HL-60 (cell line): ENCODE results near the gene TECTB.

Experiments
- TF ChIP-seq, protein P1 (sequence below): IDR thresholded peaks from one replicate; pipeline ENCODE4 v1.5.1; 2011; ENCODE audit warnings: low read length, control low read depth, inconsistent platforms; ENCODE audit not compliant: insufficient read depth
- TF ChIP-seq, protein P2 (sequence below): IDR thresholded peaks from 2 replicates; pipeline ENCODE4 v1.6.1; 2012; ENCODE audit warnings: low read depth; ENCODE audit not compliant: insufficient replicate concordance

DNA sequence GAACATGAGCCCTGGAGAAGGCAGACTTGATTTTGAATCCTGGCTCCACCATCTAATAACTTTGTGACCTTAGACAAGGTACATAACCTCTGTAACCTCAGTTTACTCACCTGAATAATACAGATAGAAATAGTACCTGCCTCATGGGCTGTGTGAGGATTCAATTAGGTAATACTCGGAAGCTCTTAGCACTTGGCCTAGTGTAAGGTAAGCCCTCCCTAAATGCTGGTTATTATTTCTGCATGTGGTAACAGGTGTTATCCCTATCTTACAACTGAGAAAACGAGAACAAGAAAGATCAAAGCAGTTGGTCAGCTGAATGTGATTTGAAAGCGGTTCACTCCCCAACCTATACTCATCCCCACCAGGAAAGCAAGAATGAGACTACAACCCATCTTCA is 62.0 kb downstream of the TECTB start:
- TF ChIP-seq, protein P1, sequence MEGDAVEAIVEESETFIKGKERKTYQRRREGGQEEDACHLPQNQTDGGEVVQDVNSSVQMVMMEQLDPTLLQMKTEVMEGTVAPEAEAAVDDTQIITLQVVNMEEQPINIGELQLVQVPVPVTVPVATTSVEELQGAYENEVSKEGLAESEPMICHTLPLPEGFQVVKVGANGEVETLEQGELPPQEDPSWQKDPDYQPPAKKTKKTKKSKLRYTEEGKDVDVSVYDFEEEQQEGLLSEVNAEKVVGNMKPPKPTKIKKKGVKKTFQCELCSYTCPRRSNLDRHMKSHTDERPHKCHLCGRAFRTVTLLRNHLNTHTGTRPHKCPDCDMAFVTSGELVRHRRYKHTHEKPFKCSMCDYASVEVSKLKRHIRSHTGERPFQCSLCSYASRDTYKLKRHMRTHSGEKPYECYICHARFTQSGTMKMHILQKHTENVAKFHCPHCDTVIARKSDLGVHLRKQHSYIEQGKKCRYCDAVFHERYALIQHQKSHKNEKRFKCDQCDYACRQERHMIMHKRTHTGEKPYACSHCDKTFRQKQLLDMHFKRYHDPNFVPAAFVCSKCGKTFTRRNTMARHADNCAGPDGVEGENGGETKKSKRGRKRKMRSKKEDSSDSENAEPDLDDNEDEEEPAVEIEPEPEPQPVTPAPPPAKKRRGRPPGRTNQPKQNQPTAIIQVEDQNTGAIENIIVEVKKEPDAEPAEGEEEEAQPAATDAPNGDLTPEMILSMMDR: no peak
- TF ChIP-seq, protein P2, sequence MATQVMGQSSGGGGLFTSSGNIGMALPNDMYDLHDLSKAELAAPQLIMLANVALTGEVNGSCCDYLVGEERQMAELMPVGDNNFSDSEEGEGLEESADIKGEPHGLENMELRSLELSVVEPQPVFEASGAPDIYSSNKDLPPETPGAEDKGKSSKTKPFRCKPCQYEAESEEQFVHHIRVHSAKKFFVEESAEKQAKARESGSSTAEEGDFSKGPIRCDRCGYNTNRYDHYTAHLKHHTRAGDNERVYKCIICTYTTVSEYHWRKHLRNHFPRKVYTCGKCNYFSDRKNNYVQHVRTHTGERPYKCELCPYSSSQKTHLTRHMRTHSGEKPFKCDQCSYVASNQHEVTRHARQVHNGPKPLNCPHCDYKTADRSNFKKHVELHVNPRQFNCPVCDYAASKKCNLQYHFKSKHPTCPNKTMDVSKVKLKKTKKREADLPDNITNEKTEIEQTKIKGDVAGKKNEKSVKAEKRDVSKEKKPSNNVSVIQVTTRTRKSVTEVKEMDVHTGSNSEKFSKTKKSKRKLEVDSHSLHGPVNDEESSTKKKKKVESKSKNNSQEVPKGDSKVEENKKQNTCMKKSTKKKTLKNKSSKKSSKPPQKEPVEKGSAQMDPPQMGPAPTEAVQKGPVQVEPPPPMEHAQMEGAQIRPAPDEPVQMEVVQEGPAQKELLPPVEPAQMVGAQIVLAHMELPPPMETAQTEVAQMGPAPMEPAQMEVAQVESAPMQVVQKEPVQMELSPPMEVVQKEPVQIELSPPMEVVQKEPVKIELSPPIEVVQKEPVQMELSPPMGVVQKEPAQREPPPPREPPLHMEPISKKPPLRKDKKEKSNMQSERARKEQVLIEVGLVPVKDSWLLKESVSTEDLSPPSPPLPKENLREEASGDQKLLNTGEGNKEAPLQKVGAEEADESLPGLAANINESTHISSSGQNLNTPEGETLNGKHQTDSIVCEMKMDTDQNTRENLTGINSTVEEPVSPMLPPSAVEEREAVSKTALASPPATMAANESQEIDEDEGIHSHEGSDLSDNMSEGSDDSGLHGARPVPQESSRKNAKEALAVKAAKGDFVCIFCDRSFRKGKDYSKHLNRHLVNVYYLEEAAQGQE: no peak
